Bladder microvascular endothelial cell (primary cell): ENCODE measurements around the gene MRS2. TPM values are rescaled to one million over a fixed set of nuclear protein-coding genes. Genes with fewer than 3 reads are reported as not detected.

ENCODE experiments used
- total RNA-seq: library from RNA; depleted of rRNA; stranded (reverse); fragments of >200 nt; gene quantifications from 2 replicates; pipeline ENCODE4 v1.2.3, GENCODE V29; 2014

Gene MRS2
- 10.2 and 19.1 TPM in 2 replicates for total RNA-seq

GRCh38 chr6:24402697-24403500 is at the start of gene MRS2:
Gene MRS2 (plus strand): TSS chr6:24402936. CDS start chr6:24403047, 111 bp downstream.

GRCh38 chr6:24357336-24358218 is 45.2 kb upstream of the MRS2 start, which contains the start of gene DCDC2:
Gene DCDC2 (minus strand): TSS chr6:24358059. CDS start chr6:24357750, 309 bp downstream.

Other genes starting within 250 kb of the MRS2 start
- gene DCDC2, start 44.9 kb upstream of the MRS2 start, total RNA-seq = under 0.01 and 0.06 TPM in 2 replicates
- gene GPLD1, start 86.6 kb downstream of the MRS2 start, total RNA-seq = 0.06 TPM in 1 of 2 replicates, not detected in the other
- 0.49 and 0.94 TPM in 2 replicates for gene ALDH5A1, start 92.0 kb downstream of the MRS2 start, total RNA-seq
- under 0.01 TPM in 1 of 2 replicates, not detected in the other for gene KIAA0319, start 243.3 kb downstream of the MRS2 start, total RNA-seq